LNCAP (cell line): ENCODE data around the gene MORN1.

ENCODE experiments used
- TF ChIP-seq, protein P1 (sequence below): fragments of 450-650 bp; IDR thresholded peaks from 2 replicates; pipeline ENCODE4 v1.5.1; 2017; ENCODE audit warnings: mild to moderate bottlenecking

Gene MORN1

DNA sequence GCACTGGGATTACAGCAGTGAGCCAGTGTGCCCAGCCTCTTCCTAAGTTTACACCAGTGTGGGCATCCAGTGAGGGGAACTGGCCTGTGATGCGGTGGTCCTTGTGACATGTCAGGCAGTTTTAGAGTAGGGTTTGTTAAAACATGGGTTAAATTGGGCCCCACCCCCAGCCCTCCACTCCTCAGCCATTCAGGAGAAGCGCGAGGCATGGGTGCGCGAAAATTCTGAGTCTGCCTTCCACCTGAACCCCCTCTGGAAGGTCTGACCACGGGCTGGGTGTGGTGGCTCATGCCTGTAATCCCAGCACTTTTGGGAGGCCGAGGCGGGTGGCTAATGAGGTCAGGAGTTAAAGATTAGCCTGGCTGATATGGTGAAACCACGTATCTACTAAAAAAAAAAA is 111.5 kb downstream of the MORN1 start:
- TF ChIP-seq, protein P1, sequence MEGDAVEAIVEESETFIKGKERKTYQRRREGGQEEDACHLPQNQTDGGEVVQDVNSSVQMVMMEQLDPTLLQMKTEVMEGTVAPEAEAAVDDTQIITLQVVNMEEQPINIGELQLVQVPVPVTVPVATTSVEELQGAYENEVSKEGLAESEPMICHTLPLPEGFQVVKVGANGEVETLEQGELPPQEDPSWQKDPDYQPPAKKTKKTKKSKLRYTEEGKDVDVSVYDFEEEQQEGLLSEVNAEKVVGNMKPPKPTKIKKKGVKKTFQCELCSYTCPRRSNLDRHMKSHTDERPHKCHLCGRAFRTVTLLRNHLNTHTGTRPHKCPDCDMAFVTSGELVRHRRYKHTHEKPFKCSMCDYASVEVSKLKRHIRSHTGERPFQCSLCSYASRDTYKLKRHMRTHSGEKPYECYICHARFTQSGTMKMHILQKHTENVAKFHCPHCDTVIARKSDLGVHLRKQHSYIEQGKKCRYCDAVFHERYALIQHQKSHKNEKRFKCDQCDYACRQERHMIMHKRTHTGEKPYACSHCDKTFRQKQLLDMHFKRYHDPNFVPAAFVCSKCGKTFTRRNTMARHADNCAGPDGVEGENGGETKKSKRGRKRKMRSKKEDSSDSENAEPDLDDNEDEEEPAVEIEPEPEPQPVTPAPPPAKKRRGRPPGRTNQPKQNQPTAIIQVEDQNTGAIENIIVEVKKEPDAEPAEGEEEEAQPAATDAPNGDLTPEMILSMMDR: no peak

DNA sequence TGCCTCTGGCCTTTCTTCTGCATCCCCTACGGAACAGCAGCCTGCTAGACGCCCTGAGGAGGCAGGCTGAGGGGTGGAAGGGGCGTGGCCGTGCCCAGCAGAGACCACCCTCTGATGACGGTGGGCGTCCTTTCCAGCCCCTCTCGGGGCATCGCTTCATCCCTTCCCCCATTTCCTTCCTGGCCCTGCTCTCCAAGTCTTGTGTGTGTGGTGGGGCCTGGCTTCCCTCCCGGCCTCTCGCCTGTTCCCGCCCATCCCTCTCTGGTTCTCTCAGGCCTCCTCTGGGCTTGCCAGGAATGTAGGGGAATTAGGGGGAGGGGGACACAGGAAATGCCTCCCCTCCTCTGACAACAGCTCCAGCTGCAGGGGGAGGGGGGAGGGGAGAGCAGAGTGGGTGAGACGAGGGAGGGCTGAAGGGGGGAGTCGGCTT is 112.1 kb downstream of the MORN1 start:
- TF ChIP-seq, protein P1: no peak

DNA sequence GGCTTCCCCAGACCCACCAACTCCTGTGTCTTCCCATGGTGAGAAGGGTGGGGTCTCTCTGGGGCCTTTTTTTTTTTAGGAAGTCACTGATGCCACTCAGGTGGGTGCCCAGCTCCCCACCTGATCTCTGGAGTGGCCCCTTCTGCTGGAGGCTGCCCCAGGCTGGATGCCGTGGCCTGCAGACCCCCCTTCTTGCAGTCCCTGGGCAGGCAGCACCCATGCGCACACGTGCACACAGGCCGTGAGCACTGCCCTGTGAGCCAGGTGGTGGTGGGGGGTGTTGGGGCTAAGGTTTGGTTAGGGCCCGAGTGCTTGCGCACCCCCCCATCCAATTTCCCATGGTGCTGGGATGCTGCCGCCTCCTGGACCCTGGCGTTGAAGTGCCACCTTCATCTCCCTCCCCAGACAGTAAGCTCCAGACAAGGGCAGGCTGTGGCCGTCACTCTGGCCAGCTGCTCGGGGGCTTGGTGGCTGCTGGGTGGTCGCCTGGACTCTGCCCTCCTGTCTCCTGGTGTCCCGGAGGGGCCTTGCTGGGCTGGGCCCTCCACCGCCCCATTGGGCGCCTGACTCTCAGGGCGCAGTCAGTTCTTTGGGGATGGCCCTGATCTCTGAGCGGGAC is 112.7 kb downstream of the MORN1 start:
- TF ChIP-seq, protein P1: no peak

DNA sequence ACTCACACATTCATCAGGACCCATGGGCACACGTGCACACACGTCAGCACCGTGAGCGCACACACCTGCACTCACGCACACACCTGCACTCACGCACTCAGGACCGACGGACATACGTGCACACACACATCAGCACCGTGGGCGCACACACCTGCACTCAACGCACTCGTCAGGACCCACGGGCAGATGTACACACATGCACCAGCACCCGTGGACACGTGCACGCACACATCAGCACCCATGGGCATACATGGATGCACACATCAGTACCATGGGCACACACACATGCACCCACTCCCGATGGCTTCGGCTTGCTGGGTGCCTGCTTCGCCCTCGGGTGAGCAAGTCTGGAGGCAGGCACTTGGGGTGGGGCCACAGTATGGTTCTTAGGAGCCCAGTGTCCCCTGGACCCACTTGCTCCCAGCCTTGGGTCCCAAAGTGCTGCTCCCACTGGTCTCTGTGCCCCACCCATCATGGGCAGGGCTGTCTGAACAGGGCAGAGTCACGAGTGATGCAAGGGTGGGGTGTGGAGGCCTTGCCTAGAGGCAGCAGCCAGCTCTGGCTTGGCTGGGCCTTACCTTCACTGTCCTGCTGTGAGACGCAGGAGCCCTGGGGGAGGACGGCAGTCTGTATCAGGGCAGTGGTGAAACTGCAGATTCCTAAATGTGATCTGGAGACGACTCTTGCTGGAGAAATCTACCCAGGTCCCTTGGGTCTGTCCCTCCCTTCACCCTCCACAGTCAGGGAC is 113.4 kb downstream of the MORN1 start:
- TF ChIP-seq, protein P1: no peak

DNA sequence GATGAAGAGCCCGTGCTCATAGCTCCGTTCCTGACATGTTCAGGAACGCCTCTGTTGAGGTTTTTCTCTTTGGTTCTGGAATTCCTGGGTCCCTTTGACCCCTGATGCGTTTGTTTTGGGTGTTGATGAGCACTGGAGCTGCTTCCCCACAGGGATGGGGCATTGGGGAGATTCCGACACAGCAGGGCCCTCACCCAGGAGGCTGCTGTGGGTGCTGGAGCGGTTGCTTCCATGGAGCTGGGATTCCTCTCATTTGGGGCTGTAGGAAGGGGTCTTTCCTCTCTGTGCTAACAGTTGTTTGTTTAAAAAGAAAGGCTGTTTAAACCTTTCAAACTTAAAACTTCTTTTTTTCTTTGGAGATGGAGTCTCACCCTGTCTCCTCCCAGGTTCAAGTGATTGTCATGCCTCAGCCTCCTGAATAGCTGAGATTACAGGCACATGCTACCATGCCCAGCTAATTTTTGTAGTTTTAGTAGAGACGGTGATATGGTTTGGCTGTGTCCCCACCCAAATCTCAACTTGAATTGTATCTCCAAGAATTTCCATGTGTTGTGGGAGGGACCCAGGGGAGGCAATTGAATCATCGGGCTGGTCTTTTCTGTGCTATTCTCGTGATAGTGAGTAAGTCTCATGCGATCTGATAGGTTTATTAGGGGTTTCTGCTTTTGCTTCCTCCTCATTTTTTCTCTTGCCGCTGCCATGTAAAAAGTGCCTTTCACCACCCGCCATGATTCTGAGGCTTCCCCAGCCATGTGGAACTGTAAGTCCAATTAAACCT is 114.4 kb downstream of the MORN1 start:
- TF ChIP-seq, protein P1: no peak

DNA sequence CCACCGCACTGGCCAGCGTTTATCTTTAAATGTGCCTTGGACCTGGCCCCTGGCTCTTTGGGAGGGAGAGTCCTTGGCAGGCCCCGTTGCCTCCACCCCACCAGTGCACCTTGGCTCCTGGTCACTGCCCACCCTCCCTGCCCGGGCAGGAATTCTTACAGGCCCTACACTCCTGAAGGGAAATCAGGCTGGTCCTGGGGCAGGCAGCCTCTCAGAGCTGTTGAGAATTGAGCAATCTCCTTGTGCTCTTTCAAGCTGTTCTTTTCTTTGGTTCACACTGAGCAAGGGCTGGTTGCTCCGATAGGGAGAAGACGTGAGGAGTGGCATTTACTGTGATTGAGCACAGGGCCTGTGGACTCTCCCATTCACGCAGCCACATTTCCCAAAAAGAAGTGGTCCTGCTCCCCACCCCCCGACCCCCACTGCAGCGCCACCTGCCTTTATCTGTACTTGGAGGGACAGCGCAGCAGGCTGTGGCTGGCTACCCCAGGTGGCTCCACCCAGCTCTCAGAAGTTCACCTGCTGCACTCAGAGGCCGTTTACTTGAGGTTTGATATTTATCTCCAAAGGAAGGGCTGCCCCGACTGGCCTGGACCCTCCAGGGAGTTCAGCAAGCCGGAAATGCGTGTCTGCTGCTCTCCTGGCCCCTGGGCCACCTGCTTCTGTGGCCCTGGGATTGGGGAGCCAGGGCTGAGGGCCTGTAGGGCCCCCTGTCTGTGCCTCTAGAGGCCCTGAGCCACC is 115.4 kb downstream of the MORN1 start:
- TF ChIP-seq, protein P1: no peak

DNA sequence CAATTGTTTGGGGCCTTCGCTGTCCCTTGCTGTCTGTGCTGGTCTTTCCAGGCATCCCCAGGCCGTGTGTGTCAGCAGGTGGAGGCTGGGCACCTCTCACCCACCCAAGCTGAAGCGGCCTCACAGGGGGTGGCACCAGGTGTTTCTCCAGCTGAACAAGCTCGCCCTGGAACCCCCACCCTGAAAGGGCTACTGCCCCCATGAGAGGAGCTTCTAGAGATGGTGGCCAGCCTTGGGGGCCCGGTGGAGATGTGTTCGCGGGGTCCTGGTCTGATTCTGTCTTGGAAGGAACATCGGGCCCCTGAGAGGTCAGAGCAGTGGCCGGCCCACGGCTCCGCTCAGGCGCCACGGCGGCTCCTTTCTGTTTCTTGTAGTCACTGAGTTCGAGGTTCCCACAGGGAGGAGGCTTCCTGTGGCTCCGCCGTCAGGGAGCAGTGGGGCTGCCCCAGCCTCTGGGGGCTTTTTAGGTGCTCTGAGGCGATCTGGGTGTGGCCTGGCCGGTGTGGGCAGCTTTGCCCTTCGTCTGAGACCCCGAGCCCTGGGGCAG is 116.4 kb downstream of the MORN1 start:
- TF ChIP-seq, protein P1: no peak
